ENCODE results near the gene LDB2. TPM values are rescaled to one million over a fixed set of nuclear protein-coding genes. Genes with fewer than 3 reads are reported as not detected.

The LDB2 gene
- total RNA-seq, 1 donor: 18.8 TPM

DNA sequence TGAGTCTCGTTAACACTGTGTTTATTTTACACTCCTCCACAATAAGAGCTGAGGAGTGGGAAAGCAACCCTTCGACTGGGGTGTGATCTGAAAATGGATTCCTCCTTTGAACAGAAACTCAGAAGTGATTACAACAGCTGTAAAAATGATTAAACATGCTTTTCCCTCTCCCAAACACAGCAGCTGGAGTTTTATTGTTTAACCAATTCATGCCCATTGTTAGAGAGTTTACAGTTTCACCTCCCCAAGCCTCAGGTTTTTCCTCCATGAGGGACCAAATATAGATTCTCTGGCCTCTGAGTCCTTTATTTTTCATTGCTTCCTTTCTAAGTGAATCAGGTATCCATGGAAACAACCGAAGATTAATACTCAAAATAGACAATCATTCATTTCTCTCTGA lies 409.2 kb downstream of the LDB2 start:
- H2AFZ ChIP-seq (ENCODE audit: low read length): peak overlapping the region; percentile 15
- TF ChIP-seq, protein P1, sequence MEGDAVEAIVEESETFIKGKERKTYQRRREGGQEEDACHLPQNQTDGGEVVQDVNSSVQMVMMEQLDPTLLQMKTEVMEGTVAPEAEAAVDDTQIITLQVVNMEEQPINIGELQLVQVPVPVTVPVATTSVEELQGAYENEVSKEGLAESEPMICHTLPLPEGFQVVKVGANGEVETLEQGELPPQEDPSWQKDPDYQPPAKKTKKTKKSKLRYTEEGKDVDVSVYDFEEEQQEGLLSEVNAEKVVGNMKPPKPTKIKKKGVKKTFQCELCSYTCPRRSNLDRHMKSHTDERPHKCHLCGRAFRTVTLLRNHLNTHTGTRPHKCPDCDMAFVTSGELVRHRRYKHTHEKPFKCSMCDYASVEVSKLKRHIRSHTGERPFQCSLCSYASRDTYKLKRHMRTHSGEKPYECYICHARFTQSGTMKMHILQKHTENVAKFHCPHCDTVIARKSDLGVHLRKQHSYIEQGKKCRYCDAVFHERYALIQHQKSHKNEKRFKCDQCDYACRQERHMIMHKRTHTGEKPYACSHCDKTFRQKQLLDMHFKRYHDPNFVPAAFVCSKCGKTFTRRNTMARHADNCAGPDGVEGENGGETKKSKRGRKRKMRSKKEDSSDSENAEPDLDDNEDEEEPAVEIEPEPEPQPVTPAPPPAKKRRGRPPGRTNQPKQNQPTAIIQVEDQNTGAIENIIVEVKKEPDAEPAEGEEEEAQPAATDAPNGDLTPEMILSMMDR (IDR thresholded peaks at IDR 0.05; ENCODE audit: extremely low read depth, low read depth, low read length): no peak

DNA sequence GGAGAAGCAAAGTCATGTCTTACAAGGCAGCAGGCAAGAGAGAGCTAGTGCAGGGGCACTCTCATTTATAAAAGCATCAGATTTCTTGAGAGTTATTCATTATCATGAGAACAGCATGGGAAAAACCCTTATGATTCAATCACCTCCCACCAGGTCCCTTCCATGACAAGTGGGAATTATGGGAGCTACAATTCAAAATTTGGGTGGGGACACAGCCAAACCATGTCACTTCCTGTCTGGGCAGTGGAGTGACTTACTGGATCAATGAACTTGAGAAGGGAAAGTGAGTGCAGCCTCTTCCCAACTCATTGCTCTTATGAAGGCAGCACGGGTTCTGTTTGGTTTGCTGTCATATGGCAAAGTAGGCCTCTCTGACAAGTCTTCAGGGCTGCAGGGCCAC lies 410.4 kb downstream of the LDB2 start:
- Histone ChIP-seq H3K27ac (ENCODE audit: low read depth, low read length) (no peak overlapping the region), H3K4me1 (ENCODE audit: insufficient read depth, low read length) (no peaks in the 10 kb centered on the region), H3K36me3 (ENCODE audit: insufficient read depth, low read length) (no peaks in the 10 kb centered on the region), H3K79me2 (ENCODE audit: insufficient read depth, low read length) (no peaks in the 10 kb centered on the region), H3K4me2 (ENCODE audit: insufficient read depth, low read length) (no peak overlapping the region), H3K9me3 (ENCODE audit: low read depth, low read length) (no peaks in the 10 kb centered on the region), H4K20me1 (ENCODE audit: insufficient read depth, low read length) (no peaks in the 10 kb centered on the region), H2AFZ (ENCODE audit: low read length) (no peak overlapping the region), H3K4me3 (ENCODE audit: insufficient read depth, low read length) (no peak overlapping the region), H3K27me3 (ENCODE audit: insufficient read depth, low read length) (peaks cover 15% of the 10 kb centered on the region)
- no peak for DNase-seq (ENCODE audit: insufficient read length, low spot score, missing footprints)
- TF ChIP-seq, protein P1 (IDR thresholded peaks at IDR 0.05; ENCODE audit: extremely low read depth, low read depth, low read length): no peak

More for the DNA sequence above, 409.2 kb downstream of the LDB2 start:
- Histone ChIP-seq H3K36me3 (ENCODE audit: insufficient read depth, low read length) (no peaks in the 10 kb centered on the region), H3K27ac (ENCODE audit: low read depth, low read length) (no peak overlapping the region), H3K4me2 (ENCODE audit: insufficient read depth, low read length) (no peak overlapping the region), H3K27me3 (ENCODE audit: insufficient read depth, low read length) (peaks cover 14% of the 10 kb centered on the region), H3K4me1 (ENCODE audit: insufficient read depth, low read length) (no peaks in the 10 kb centered on the region), H3K4me3 (ENCODE audit: insufficient read depth, low read length) (no peak overlapping the region), H3K9me3 (ENCODE audit: low read depth, low read length) (no peaks in the 10 kb centered on the region), H4K20me1 (ENCODE audit: insufficient read depth, low read length) (no peaks in the 10 kb centered on the region), H3K79me2 (ENCODE audit: insufficient read depth, low read length) (no peaks in the 10 kb centered on the region)
- DNase-seq (ENCODE audit: insufficient read length, low spot score, missing footprints): no peak

DNA sequence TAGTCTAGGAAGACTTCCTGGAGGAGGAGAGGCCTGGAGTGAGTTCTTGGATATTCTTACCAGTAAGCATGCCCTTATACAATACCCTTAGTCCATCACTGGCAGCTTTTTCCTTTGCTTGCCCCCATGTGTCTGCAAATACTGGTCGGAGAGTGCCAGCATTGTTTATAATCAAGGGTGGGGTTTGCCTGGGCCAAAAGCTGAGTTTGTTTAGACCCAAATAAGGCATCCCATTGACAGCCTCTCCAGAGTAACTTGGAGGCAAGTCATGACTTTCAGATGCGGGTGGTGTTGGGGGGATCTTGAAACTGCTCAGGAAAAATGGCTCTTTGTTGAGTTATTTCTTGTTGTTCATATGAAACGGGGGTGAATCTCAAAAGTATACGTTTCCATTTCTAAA lies 413.7 kb downstream of the LDB2 start:
- Histone ChIP-seq H3K4me2 (ENCODE audit: insufficient read depth, low read length) (no peak overlapping the region), H3K9me3 (ENCODE audit: low read depth, low read length) (no peaks in the 10 kb centered on the region), H3K27ac (ENCODE audit: low read depth, low read length) (no peak overlapping the region), H3K4me1 (ENCODE audit: insufficient read depth, low read length) (no peaks in the 10 kb centered on the region), H3K79me2 (ENCODE audit: insufficient read depth, low read length) (no peaks in the 10 kb centered on the region), H2AFZ (ENCODE audit: low read length) (no peak overlapping the region), H3K27me3 (ENCODE audit: insufficient read depth, low read length) (peaks cover 14% of the 10 kb centered on the region), H4K20me1 (ENCODE audit: insufficient read depth, low read length) (no peaks in the 10 kb centered on the region), H3K36me3 (ENCODE audit: insufficient read depth, low read length) (no peaks in the 10 kb centered on the region), H3K4me3 (ENCODE audit: insufficient read depth, low read length) (no peak overlapping the region)
- TF ChIP-seq, protein P1 (IDR thresholded peaks at IDR 0.05; ENCODE audit: extremely low read depth, low read depth, low read length): no peak
- no peak for DNase-seq (ENCODE audit: insufficient read length, low spot score, missing footprints)

DNA sequence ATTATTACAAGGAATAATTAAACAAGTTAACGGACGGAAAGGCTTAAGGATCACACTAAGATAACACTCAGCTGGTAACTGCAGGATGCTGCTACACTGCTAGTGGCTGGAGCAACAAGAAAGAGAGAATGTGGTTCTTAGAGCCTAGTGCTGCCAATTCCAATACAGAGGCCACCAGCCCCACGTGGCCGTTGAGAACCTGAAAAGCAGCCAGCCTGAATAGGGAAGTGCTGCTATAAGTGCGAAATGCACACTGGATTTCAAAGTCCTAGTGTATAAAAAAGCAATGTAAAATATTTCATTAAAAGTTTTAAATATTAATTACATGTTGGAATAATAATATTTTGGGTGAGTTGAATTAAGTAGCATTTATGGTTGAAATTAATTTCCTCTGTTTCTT lies 414.9 kb downstream of the LDB2 start:
- TF ChIP-seq, protein P1 (IDR thresholded peaks at IDR 0.05; ENCODE audit: extremely low read depth, low read depth, low read length): no peak
- H3K27me3 ChIP-seq (ENCODE audit: insufficient read depth, low read length): peaks cover 12% of the 10 kb centered on the region
- no peaks in the 10 kb centered on the region for H3K79me2 ChIP-seq (ENCODE audit: insufficient read depth, low read length)

More for the DNA sequence above, 414.9 kb downstream of the LDB2 start:
- Histone ChIP-seq H2AFZ (ENCODE audit: low read length) (no peak overlapping the region), H3K4me1 (ENCODE audit: insufficient read depth, low read length) (no peaks in the 10 kb centered on the region), H4K20me1 (ENCODE audit: insufficient read depth, low read length) (no peaks in the 10 kb centered on the region), H3K27ac (ENCODE audit: low read depth, low read length) (no peak overlapping the region), H3K9me3 (ENCODE audit: low read depth, low read length) (no peaks in the 10 kb centered on the region), H3K4me3 (ENCODE audit: insufficient read depth, low read length) (no peak overlapping the region), H3K4me2 (ENCODE audit: insufficient read depth, low read length) (no peak overlapping the region), H3K36me3 (ENCODE audit: insufficient read depth, low read length) (no peaks in the 10 kb centered on the region)
- no peak for DNase-seq (ENCODE audit: insufficient read length, low spot score, missing footprints)

Data from osteoblast (primary cell).